Gastroesophageal sphincter (tissue), 3 donors: Measurements from ENCODE around the gene COL20A1.

ENCODE experiments used
- EP300 ChIP-seq: sonication (generic); formaldehyde crosslinking; IDR thresholded peaks from one replicate; pipeline ENCODE4 v1.6.1; 2017; ENCODE audit warnings: antibody characterized with exemption, mild to moderate bottlenecking
- POLR2A ChIP-seq, 2 donors: fragments of 450-650 bp; IDR thresholded peaks; one replicate each; pipeline ENCODE4 v1.6.1; 2017; ENCODE audit warnings: antibody characterized with exemption in 2 of 2, mild to moderate bottlenecking in 2 of 2, moderate library complexity in 1 of 2
- POLR2AphosphoS5 ChIP-seq: sonication (generic); formaldehyde crosslinking; IDR thresholded peaks from one replicate; pipeline ENCODE4 v1.6.1; 2017; ENCODE audit warnings: antibody characterized with exemption
- TF ChIP-seq, protein P1 (sequence below), 4 experiments: fragments of 200-600 bp in 2 of 4; fragments of 450-650 bp in 2 of 4; sonication (generic) in 1 of 4; IDR thresholded peaks; one replicate each; pipeline ENCODE4 v1.5.1; 2017 to 2019; ENCODE audit warnings: antibody characterized with exemption in 4 of 4, mild to moderate bottlenecking in 2 of 4, moderate library complexity in 2 of 4

DNA sequence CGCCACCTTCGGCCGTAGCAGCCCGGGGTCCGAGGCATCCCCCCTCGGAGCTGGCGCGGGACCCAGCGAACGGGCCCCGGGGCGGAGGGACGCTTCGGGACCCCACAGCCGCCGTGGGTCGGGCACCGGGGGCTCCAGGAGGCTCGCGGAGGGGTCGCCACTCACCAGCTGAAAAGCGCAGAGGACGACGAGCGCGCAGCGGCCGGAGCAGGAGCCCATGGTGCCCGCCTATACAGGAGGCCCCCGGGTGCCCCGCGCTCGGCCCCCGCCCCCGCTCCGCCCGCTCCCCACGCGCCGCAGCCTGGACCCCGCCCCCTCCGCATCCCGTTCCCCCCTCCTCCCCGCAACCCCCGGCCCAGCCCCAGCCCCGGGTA, 38.8 kb upstream of the COL20A1 start, which contains the start of gene NKAIN4:
- TF ChIP-seq POLR2AphosphoS5 (no peak), POLR2A (IDR thresholded peaks at IDR 0.05) (no peak), EP300 (no peak)
- TF ChIP-seq, protein P1, sequence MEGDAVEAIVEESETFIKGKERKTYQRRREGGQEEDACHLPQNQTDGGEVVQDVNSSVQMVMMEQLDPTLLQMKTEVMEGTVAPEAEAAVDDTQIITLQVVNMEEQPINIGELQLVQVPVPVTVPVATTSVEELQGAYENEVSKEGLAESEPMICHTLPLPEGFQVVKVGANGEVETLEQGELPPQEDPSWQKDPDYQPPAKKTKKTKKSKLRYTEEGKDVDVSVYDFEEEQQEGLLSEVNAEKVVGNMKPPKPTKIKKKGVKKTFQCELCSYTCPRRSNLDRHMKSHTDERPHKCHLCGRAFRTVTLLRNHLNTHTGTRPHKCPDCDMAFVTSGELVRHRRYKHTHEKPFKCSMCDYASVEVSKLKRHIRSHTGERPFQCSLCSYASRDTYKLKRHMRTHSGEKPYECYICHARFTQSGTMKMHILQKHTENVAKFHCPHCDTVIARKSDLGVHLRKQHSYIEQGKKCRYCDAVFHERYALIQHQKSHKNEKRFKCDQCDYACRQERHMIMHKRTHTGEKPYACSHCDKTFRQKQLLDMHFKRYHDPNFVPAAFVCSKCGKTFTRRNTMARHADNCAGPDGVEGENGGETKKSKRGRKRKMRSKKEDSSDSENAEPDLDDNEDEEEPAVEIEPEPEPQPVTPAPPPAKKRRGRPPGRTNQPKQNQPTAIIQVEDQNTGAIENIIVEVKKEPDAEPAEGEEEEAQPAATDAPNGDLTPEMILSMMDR (IDR thresholded peaks at IDR 0.05), result no peak
